ENCODE measurements around the gene ENTPD6.

The ENTPD6 gene

GRCh38 chr20:25194333-25194972 lies 1.1 kb upstream of the ENTPD6 start:
- no peak overlapping the region for H3K27ac ChIP-seq (ENCODE audit: extremely low read depth, low read depth, low read length)
- POLR2A ChIA-PET = interaction anchor here (0.8 kb wide), 2 partner anchors 53 to 213 kb away, joined by 3 read pairs; partner anchors contain the start of genes GINS1 and PYGB
- CTCF ChIA-PET = interaction anchor here (0.6 to 1.0 kb wide), 2 partner anchors 53 to 433 kb away, joined by 3 to 4 read pairs; no protein-coding TSS in a partner anchor

More at GRCh38 chr20:25194333-25194972, 1.1 kb upstream of the ENTPD6 start:
- H3K9me3 ChIP-seq (ENCODE audit: control insufficient read depth, insufficient read depth, low read depth, low read length) = no peaks in the 10 kb centered on the region
- TF ChIP-seq ZFP41 (tag by site-specific recombination; IDR thresholded peaks at IDR 0.05; ENCODE audit: borderline replicate concordance) (no peak), ZNF362 (tag by site-specific recombination; IDR thresholded peaks at IDR 0.05) (no peak), BCL6B (tag by site-specific recombination; IDR thresholded peaks at IDR 0.05) (no peak), ZBTB26 (tag by site-specific recombination; optimal IDR thresholded peaks at IDR 0.05) (no peak), ZSCAN18 (tag by site-specific recombination; IDR thresholded peaks at IDR 0.05) (no peak), ZBTB48 (tag by site-specific recombination; IDR thresholded peaks at IDR 0.05) (no peak), INSM2 (tag by site-specific recombination; IDR thresholded peaks at IDR 0.05) (no peak), ZNF843 (tag by site-specific recombination; IDR thresholded peaks at IDR 0.05) (no peak), ZNF157 (tag by site-specific recombination; IDR thresholded peaks at IDR 0.05) (no peak), ZNF561 (tag by site-specific recombination; IDR thresholded peaks at IDR 0.05; ENCODE audit: borderline replicate concordance) (no peak), ZSCAN30 (tag by site-specific recombination; IDR thresholded peaks at IDR 0.05) (no peak), ZFHX2 (tag by site-specific recombination; conservative IDR thresholded peaks at IDR 0.05) (no peak), MZF1 (tag by site-specific recombination; IDR thresholded peaks at IDR 0.05; ENCODE audit: borderline replicate concordance) (no peak), ZNF555 (tag by site-specific recombination; conservative IDR thresholded peaks at IDR 0.05) (no peak), YY2 (tag by site-specific recombination; IDR thresholded peaks at IDR 0.05) (no peak), MEIS1 (CRISPR knock-in tag; IDR thresholded peaks at IDR 0.05; ENCODE audit: borderline replicate concordance) (no peak), PRDM2 (tag by site-specific recombination; IDR thresholded peaks at IDR 0.05; ENCODE audit: borderline replicate concordance) (no peak)
- H3K36me3 ChIP-seq (ENCODE audit: control insufficient read depth in 2 of 2, insufficient read depth in 1 of 2, low read length in 2 of 2) = peaks cover 0 to 9% of the 10 kb centered on the region in 2 experiments; a peak in 1 of 3 replicates
- H3K4me1 ChIP-seq (ENCODE audit: control insufficient read depth, insufficient read depth, low read length) = no peaks in the 10 kb centered on the region
- no peak overlapping the region for H3K4me3 ChIP-seq (ENCODE audit: low read depth, low read length)

Data from HEK293 (cell line).